Loucy (cell line): ENCODE data around the gene OR5H14.

Source experiments
- H2AFZ ChIP-seq: fragments of 200-600 bp; sonication (generic); 2 replicates; pipeline ENCODE4 v1.6.0; 2016; ENCODE audit warnings: antibody characterized with exemption, mild to moderate bottlenecking, low read length, moderate library complexity
- H3F3A ChIP-seq: fragments of 200-600 bp; 2 replicates; pipeline ENCODE4 v1.6.0; 2016; ENCODE audit warnings: antibody characterized with exemption, low read depth, mild to moderate bottlenecking
- H3K27me3 ChIP-seq: fragments of 200-600 bp; sonication (generic); 2 replicates; pipeline ENCODE4 v1.6.1; 2014; ENCODE audit warnings: low read length, mild to moderate bottlenecking; ENCODE audit not compliant: insufficient read depth, poor library complexity, severe bottlenecking
- H3K36me3 ChIP-seq: fragments of 200-600 bp; sonication (generic); 2 replicates; pipeline ENCODE4 v1.6.1; 2016; ENCODE audit warnings: low read length; ENCODE audit not compliant: insufficient read depth
- H3K4me1 ChIP-seq: fragments of 200-600 bp; sonication (generic); 2 replicates; pipeline ENCODE4 v1.5.1; 2014; ENCODE audit warnings: low read length, mild to moderate bottlenecking; ENCODE audit not compliant: insufficient read depth, poor library complexity, severe bottlenecking
- H3K4me2 ChIP-seq: fragments of 200-600 bp; sonication (generic); 2 replicates; pipeline ENCODE4 v1.6.0; 2014; ENCODE audit warnings: antibody characterized with exemption, low read length, low read depth, mild to moderate bottlenecking; ENCODE audit not compliant: poor library complexity, severe bottlenecking
- H3K4me3 ChIP-seq: fragments of 200-600 bp; sonication (generic); 2 replicates; pipeline ENCODE4 v1.5.1; 2014; ENCODE audit warnings: low read length, mild to moderate bottlenecking, mixed read lengths; ENCODE audit not compliant: poor library complexity, severe bottlenecking
- H3K79me2 ChIP-seq: fragments of 200-600 bp; sonication (generic); 2 replicates; pipeline ENCODE4 v1.6.1; 2014; ENCODE audit warnings: low read length; ENCODE audit not compliant: insufficient read depth
- H3K9ac ChIP-seq: fragments of 200-600 bp; sonication (generic); 2 replicates; pipeline ENCODE4 v1.6.0; 2014; ENCODE audit warnings: mild to moderate bottlenecking, low read depth, low read length, moderate library complexity; ENCODE audit not compliant: poor library complexity, severe bottlenecking
- H3K9me2 ChIP-seq: fragments of 200-600 bp; sonication (generic); replicated peaks from 2 replicates; pipeline ENCODE4 v1.6.1; 2016; ENCODE audit warnings: low read depth, low read length, mixed read lengths
- H3K9me3 ChIP-seq: fragments of 200-600 bp; sonication (generic); 2 replicates; pipeline ENCODE4 v1.6.1; 2014; ENCODE audit warnings: mild to moderate bottlenecking, antibody characterized with exemption, low read length, low read depth; ENCODE audit not compliant: insufficient read depth
- H4K20me1 ChIP-seq: fragments of 200-600 bp; sonication (generic); 2 replicates; pipeline ENCODE4 v1.6.0; 2014; ENCODE audit warnings: antibody characterized with exemption, low read length, mild to moderate bottlenecking; ENCODE audit not compliant: insufficient read depth, poor library complexity, severe bottlenecking
- EZH2phosphoT487 ChIP-seq: fragments of 200-600 bp; IDR thresholded peaks from 2 replicates; pipeline ENCODE4 v1.6.1; 2018; ENCODE audit warnings: antibody characterized with exemption, mild to moderate bottlenecking, moderate library complexity, borderline replicate concordance
- TF ChIP-seq, protein P1 (sequence below): fragments of 200-600 bp; sonication (generic); conservative IDR thresholded peaks from 2 replicates; pipeline ENCODE4 v1.5.1; 2014; ENCODE audit warnings: mild to moderate bottlenecking, antibody characterized with exemption, low read length

OR5H14 gene

DNA sequence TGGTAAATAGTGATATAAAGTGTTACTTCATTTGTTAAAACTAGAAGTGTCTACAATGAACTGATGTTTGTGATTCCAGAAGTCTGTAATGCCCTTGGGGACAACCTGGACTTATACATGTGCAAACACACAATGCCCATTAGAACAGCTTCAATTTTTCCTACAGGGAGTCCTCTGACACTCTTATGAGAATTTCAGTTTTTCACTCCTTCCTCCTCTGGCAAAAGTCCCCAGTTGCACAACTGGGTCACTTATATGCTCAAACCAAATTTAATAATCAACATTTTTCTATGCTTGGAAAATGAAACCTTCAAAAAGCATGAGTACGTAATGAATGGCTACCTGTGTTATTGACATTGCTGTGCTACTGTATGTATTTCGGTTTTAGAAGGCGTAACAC, 19.1 kb downstream of the OR5H14 start, which contains the start of gene OR5H15:
OR5H15 (plus strand) TSS at position 301 of the 400 bp plus-strand sequence. CDS start 2,004 bp downstream, outside the sequence.
- Histone ChIP-seq H2AFZ (no peak within 1 kb of the TSS), H3K4me3 (no peak within 1 kb of the TSS), H4K20me1 (no peaks in the 10 kb centered on the region), H3K9me3 (no peaks in the 10 kb centered on the region), H3F3A (no peaks in the 10 kb centered on the region), H3K4me1 (no peaks in the 10 kb centered on the region), H3K79me2 (no peaks in the 10 kb centered on the region), H3K9me2 (0 out of 2 replicates have a peak, but pooled peaks cover 4% of the 10 kb centered on the region), H3K36me3 (no peaks in the 10 kb centered on the region), H3K9ac (no peak within 1 kb of the TSS), H3K4me2 (no peak within 1 kb of the TSS), H3K27me3 (no peaks in the 10 kb centered on the region)
- TF ChIP-seq, protein P1, sequence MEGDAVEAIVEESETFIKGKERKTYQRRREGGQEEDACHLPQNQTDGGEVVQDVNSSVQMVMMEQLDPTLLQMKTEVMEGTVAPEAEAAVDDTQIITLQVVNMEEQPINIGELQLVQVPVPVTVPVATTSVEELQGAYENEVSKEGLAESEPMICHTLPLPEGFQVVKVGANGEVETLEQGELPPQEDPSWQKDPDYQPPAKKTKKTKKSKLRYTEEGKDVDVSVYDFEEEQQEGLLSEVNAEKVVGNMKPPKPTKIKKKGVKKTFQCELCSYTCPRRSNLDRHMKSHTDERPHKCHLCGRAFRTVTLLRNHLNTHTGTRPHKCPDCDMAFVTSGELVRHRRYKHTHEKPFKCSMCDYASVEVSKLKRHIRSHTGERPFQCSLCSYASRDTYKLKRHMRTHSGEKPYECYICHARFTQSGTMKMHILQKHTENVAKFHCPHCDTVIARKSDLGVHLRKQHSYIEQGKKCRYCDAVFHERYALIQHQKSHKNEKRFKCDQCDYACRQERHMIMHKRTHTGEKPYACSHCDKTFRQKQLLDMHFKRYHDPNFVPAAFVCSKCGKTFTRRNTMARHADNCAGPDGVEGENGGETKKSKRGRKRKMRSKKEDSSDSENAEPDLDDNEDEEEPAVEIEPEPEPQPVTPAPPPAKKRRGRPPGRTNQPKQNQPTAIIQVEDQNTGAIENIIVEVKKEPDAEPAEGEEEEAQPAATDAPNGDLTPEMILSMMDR, result no peak
- no peak for TF ChIP-seq EZH2phosphoT487

DNA sequence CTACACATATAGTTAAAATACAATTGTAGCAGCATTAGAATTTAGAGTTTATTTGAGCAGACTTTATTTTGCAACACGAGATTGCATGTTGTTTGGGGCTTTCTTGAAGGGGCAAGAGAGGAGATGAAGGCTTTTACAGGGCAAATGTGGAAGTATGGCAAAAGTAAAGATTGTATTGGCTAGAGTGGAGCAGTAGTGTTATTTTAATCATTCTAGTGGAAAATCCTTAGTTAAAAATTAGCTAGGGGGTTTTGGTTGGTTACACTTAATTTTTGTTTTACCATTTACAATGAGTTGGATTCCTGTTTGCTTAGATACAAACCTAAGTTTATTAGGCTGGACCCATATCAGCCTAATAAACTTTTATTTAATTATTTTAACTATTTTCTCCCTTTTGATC, 23.8 kb downstream of the OR5H14 start:
- no peak overlapping the region for H3K4me2 ChIP-seq
- H3K4me1 ChIP-seq, result no peaks in the 10 kb centered on the region
- H2AFZ ChIP-seq, result no peak overlapping the region
- no peaks in the 10 kb centered on the region for H3K9me3 ChIP-seq
- H3K79me2 ChIP-seq, result no peaks in the 10 kb centered on the region
- no peaks in the 10 kb centered on the region for H3K27me3 ChIP-seq
- H3K9me2 ChIP-seq, result 0 out of 2 replicates have a peak, but pooled peaks cover 4% of the 10 kb centered on the region
- H3K4me3 ChIP-seq, result no peak overlapping the region
- no peak overlapping the region for H3K9ac ChIP-seq
- H3F3A ChIP-seq, result no peaks in the 10 kb centered on the region
- H3K36me3 ChIP-seq, result no peaks in the 10 kb centered on the region
- TF ChIP-seq, protein P1, result no peak
- TF ChIP-seq EZH2phosphoT487, result no peak
- no peaks in the 10 kb centered on the region for H4K20me1 ChIP-seq

- Histone ChIP-seq H3K9me2 (0 out of 2 replicates have a peak, but pooled peaks cover 4% of the 10 kb centered on the region), H3K9me3 (no peaks in the 10 kb centered on the region), H3K9ac (no peak overlapping the region), H3K27me3 (no peaks in the 10 kb centered on the region), H3K4me2 (no peak overlapping the region), H3F3A (no peaks in the 10 kb centered on the region), H2AFZ (no peak overlapping the region), H3K79me2 (no peaks in the 10 kb centered on the region), H3K4me1 (no peaks in the 10 kb centered on the region), H4K20me1 (no peaks in the 10 kb centered on the region), H3K4me3 (no peak overlapping the region), H3K36me3 (no peaks in the 10 kb centered on the region)
- no peak for TF ChIP-seq EZH2phosphoT487
- TF ChIP-seq, protein P1, result no peak
Observed at GRCh38 chr3:98172621-98173020, 25.3 kb downstream of the OR5H14 start.
